Duodenal mucosa (tissue), 2 donors: Measurements from ENCODE around the gene TCEA3.

Source experiments
- H3K27ac ChIP-seq: one replicate; pipeline ENCODE4 v1.7.0; 2013; ENCODE audit warnings: low read depth, low read length
- H3K27me3 ChIP-seq, 2 donors: one replicate each; pipeline ENCODE4 v1.7.0; 2013; ENCODE audit warnings: low read length in 2 of 2, control low read depth in 1 of 2; ENCODE audit not compliant: insufficient read depth in 2 of 2, control insufficient read depth in 1 of 2
- H3K36me3 ChIP-seq, 2 donors: one replicate each; pipeline ENCODE4 v1.7.0; 2013; ENCODE audit warnings: low read length in 2 of 2, control low read depth in 1 of 2; ENCODE audit not compliant: insufficient read depth in 2 of 2, control insufficient read depth in 1 of 2
- H3K4me1 ChIP-seq, 2 donors: one replicate each; pipeline ENCODE4 v1.7.0; 2013; ENCODE audit warnings: low read length in 2 of 2, control low read depth in 1 of 2; ENCODE audit not compliant: insufficient read depth in 2 of 2, control insufficient read depth in 1 of 2
- H3K4me3 ChIP-seq, 2 donors: one replicate each; pipeline ENCODE4 v1.7.0; 2013; ENCODE audit warnings: low read length in 2 of 2, low read depth in 1 of 2
- H3K9ac ChIP-seq, 2 donors: one replicate each; pipeline ENCODE4 v1.7.0; 2013; ENCODE audit warnings: low read length in 2 of 2, low read depth in 1 of 2
- H3K9me3 ChIP-seq, 2 donors: one replicate each; pipeline ENCODE4 v1.7.0; 2013; ENCODE audit warnings: low read length in 2 of 2, control low read depth in 1 of 2; ENCODE audit not compliant: control insufficient read depth in 1 of 2

The TCEA3 gene

GRCh38 chr1:23341931-23342692 lies 82.4 kb downstream of the TCEA3 start:
- Histone ChIP-seq H3K9ac (peak overlapping the region; percentile 84 to 88), H3K27ac (no peak overlapping the region), H3K4me3 (peak overlapping the region; percentile 91 to 96), H3K9me3 (no peaks in the 10 kb centered on the region), H3K4me1 (peaks cover 32 to 51% of the 10 kb centered on the region in 2 donors), H3K36me3 (peaks cover 4% of the 10 kb centered on the region in 2 donors), H3K27me3 (no peaks in the 10 kb centered on the region)

- Histone ChIP-seq H3K4me1 (peaks cover 28 to 47% of the 10 kb centered on the region in 2 donors), H3K27me3 (no peaks in the 10 kb centered on the region)
Observed at GRCh38 chr1:23339632-23340031, 84.9 kb downstream of the TCEA3 start.

GRCh38 chr1:23337869-23338268 lies 86.7 kb downstream of the TCEA3 start:
- Histone ChIP-seq H3K9ac (no peak overlapping the region), H3K27me3 (no peaks in the 10 kb centered on the region), H3K9me3 (no peaks in the 10 kb centered on the region), H3K27ac (no peak overlapping the region), H3K36me3 (peaks cover 24 to 33% of the 10 kb centered on the region in 2 donors), H3K4me1 (peaks cover 24 to 44% of the 10 kb centered on the region in 2 donors), H3K4me3 (no peak overlapping the region)

More at GRCh38 chr1:23339632-23340031, 84.9 kb downstream of the TCEA3 start:
- peaks cover 16% of the 10 kb centered on the region in 2 donors for H3K36me3 ChIP-seq
- H3K27ac ChIP-seq, result no peak overlapping the region
- H3K9ac ChIP-seq, result no peak overlapping the region
- H3K9me3 ChIP-seq, result no peaks in the 10 kb centered on the region
- H3K4me3 ChIP-seq, result no peak overlapping the region

GRCh38 chr1:23331713-23332112 lies 92.8 kb downstream of the TCEA3 start:
- Histone ChIP-seq H3K27me3 (no peaks in the 10 kb centered on the region), H3K4me1 (no peaks in the 10 kb centered on the region), H3K36me3 (peaks cover 24 to 82% of the 10 kb centered on the region in 2 donors), H3K9me3 (no peaks in the 10 kb centered on the region), H3K4me3 (no peak overlapping the region), H3K9ac (no peak overlapping the region), H3K27ac (no peak overlapping the region)
